ENCODE measurements around the gene ODF2. TPM values are rescaled to one million over a fixed set of nuclear protein-coding genes. Genes with fewer than 3 reads are reported as not detected.

The ODF2 gene
- total RNA-seq, 2 experiments from 2014 or later: 73.6 to 73.7 TPM

DNA sequence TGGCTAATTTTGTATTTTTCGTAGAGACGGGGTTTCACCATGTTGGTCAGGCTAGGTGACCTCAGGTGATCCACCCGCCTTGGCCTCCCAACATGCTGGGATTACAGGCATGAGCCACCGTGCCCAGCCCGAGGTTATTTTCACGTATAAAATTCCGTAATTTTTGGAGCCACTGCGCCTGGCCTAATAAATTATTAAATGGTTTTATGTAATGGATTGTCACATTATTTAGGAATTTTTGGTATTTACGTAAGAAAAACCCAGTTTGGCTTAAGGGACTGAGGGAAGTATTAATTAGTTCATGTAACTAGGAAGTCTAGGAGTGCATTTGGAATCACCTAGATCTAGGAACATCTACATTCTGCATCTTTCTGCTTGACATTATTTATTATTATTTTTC is 57.0 kb downstream of the ODF2 start:
- Mint-ChIP-seq H3K4me3 (no peak overlapping the region), H3K27ac (no peak overlapping the region), H3K9me3 (no peaks in the 10 kb centered on the region), H3K36me3 (ENCODE audit: low read depth) (peaks cover 27% of the 10 kb centered on the region), H3K27me3 (ENCODE audit: low read depth) (no peaks in the 10 kb centered on the region), H3K4me1 (ENCODE audit: low read depth) (peaks cover 17% of the 10 kb centered on the region)
- no peak for DNase-seq
- intact Hi-C loops (cut with micrococcal nuclease): no loop called here
- CTCF ChIA-PET: interaction anchor here (0.9 kb wide), 1 partner anchor 74 kb away, joined by 5 read pairs; no protein-coding TSS in a partner anchor

DNA sequence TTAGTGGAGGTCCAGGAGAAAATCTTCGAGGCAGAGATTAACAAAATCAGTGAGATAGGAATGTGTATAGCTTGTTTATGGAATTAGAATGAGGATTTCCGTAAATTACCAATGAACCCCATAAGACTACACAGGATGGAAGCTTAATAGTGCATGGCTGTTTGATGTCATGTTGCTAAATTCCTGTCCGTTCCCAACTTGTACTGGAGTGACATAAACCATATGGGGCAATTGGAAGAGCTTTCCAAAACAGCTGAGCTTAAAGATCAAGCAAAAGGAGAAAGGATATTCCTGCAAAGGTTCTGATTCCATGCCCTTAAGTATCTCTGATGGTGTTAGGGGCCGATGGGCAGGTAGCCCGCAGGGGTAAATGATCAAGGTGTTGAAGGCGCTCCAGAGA is 66.2 kb downstream of the ODF2 start:
- intact Hi-C loops (cut with micrococcal nuclease): no loop called here
- Mint-ChIP-seq H3K27me3 (ENCODE audit: low read depth) (no peaks in the 10 kb centered on the region), H3K27ac (no peak overlapping the region), H3K9me3 (no peaks in the 10 kb centered on the region), H3K36me3 (ENCODE audit: low read depth) (peaks cover 33% of the 10 kb centered on the region), H3K4me1 (ENCODE audit: low read depth) (peaks cover 3% of the 10 kb centered on the region), H3K4me3 (no peak overlapping the region)
- no peak for DNase-seq
- CTCF ChIA-PET: interaction anchor here (0.6 to 0.7 kb wide), 2 partner anchors 83 to 339 kb away, joined by 3 read pairs; no protein-coding TSS in a partner anchor

- CTCF ChIA-PET: no interaction called here
- H3K36me3 Mint-ChIP-seq (ENCODE audit: low read depth): peaks cover 22% of the 10 kb centered on the region
- H3K9me3 Mint-ChIP-seq: no peaks in the 10 kb centered on the region
- no peak for DNase-seq
- no peak overlapping the region for H3K4me3 Mint-ChIP-seq
- no peaks in the 10 kb centered on the region for H3K27me3 Mint-ChIP-seq (ENCODE audit: low read depth)
- H3K4me1 Mint-ChIP-seq (ENCODE audit: low read depth): no peaks in the 10 kb centered on the region
- intact Hi-C loops (cut with micrococcal nuclease): no loop called here
- no peak overlapping the region for H3K27ac Mint-ChIP-seq
Measured at GRCh38 chr9:128523199-128523925, 67.6 kb downstream of the ODF2 start.

DNA sequence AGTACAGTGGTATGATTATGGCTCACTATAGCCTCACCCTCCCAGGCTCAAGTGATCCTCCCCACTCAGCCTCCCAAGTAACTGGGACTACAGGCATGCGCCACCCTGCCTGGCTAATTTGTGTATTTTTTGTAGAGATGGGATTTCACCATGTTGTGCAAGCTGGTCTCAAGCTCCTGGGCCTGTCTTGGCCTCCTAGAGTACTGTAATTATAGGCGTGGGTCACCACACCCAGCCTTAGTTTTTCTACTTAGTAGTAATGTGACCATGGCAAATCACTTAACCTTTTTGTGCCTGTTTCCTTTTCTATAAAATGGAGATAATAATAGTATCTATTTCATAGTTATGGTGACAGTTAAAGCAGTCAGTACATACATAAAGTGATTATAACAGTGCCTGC is 70.9 kb downstream of the ODF2 start:
- Mint-ChIP-seq H3K27me3 (ENCODE audit: low read depth) (no peaks in the 10 kb centered on the region), H3K4me1 (ENCODE audit: low read depth) (no peaks in the 10 kb centered on the region), H3K36me3 (ENCODE audit: low read depth) (peaks cover 22% of the 10 kb centered on the region), H3K27ac (no peak overlapping the region), H3K4me3 (no peak overlapping the region), H3K9me3 (no peaks in the 10 kb centered on the region)
- no peak for DNase-seq
- intact Hi-C loops (cut with micrococcal nuclease): no loop called here
- CTCF ChIA-PET: interaction anchor here (0.6 kb wide), 1 partner anchor 107 kb away, joined by 3 read pairs; no protein-coding TSS in a partner anchor

- peaks cover 22% of the 10 kb centered on the region for H3K36me3 Mint-ChIP-seq (ENCODE audit: low read depth)
- DNase-seq: no peak
- H3K4me3 Mint-ChIP-seq: no peak overlapping the region
- H3K4me1 Mint-ChIP-seq (ENCODE audit: low read depth): no peaks in the 10 kb centered on the region
- no peak overlapping the region for H3K27ac Mint-ChIP-seq
- intact Hi-C loops (cut with micrococcal nuclease): no loop called here
- H3K27me3 Mint-ChIP-seq (ENCODE audit: low read depth): no peaks in the 10 kb centered on the region
- CTCF ChIA-PET: interaction anchor here (0.6 kb wide), 1 partner anchor 33 kb away, joined by 4 read pairs; no protein-coding TSS in a partner anchor
- H3K9me3 Mint-ChIP-seq: no peaks in the 10 kb centered on the region
Measured at GRCh38 chr9:128528445-128529160, 72.8 kb downstream of the ODF2 start.

DNA sequence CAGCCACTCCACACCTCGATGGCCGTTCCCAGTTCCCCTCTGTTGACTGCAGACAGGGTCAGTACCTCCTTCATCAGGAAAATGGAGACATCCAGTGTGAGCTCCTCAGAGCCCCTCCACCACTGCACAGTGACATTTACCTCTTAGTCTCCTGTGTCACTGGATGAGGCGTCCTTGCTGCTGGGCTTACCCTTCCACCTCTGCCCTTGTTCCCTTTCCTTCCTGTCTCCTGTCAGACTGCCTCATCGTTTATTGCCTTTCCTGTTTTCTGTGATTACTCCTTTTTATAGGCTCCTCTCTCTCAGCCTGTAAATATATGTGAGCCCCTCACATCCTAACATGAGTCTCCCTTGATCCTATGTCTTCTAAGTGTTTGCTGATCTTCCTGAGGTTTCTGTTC is 73.4 kb downstream of the ODF2 start:
- no peak overlapping the region for H3K4me3 Mint-ChIP-seq
- no peak overlapping the region for H3K27ac Mint-ChIP-seq
- no peaks in the 10 kb centered on the region for H3K27me3 Mint-ChIP-seq (ENCODE audit: low read depth)
- H3K36me3 Mint-ChIP-seq (ENCODE audit: low read depth): peaks cover 26% of the 10 kb centered on the region
- no peak for DNase-seq
- intact Hi-C loops (cut with micrococcal nuclease): no loop called here
- H3K4me1 Mint-ChIP-seq (ENCODE audit: low read depth): no peaks in the 10 kb centered on the region
- H3K9me3 Mint-ChIP-seq: no peaks in the 10 kb centered on the region
- CTCF ChIA-PET: no interaction called here

GRCh38 chr9:128532581-128532980 is 76.8 kb downstream of the ODF2 start:
- no peaks in the 10 kb centered on the region for H3K27me3 Mint-ChIP-seq (ENCODE audit: low read depth)
- peaks cover 25% of the 10 kb centered on the region for H3K36me3 Mint-ChIP-seq (ENCODE audit: low read depth)
- peak overlapping the region; percentile 44 for H3K27ac Mint-ChIP-seq
- no peaks in the 10 kb centered on the region for H3K4me1 Mint-ChIP-seq (ENCODE audit: low read depth)
- no peak for DNase-seq
- no peaks in the 10 kb centered on the region for H3K9me3 Mint-ChIP-seq
- no peak overlapping the region for H3K4me3 Mint-ChIP-seq
- intact Hi-C loops (cut with micrococcal nuclease): no loop called here
- CTCF ChIA-PET: no interaction called here

- DNase-seq: no peak
- CTCF ChIA-PET: no interaction called here
- no peaks in the 10 kb centered on the region for H3K4me1 Mint-ChIP-seq (ENCODE audit: low read depth)
- H3K9me3 Mint-ChIP-seq: no peaks in the 10 kb centered on the region
- H3K4me3 Mint-ChIP-seq: no peak overlapping the region
- H3K27me3 Mint-ChIP-seq (ENCODE audit: low read depth): no peaks in the 10 kb centered on the region
- intact Hi-C loops (cut with micrococcal nuclease): no loop called here
- peaks cover 23% of the 10 kb centered on the region for H3K36me3 Mint-ChIP-seq (ENCODE audit: low read depth)
- no peak overlapping the region for H3K27ac Mint-ChIP-seq
Measured at GRCh38 chr9:128540634-128541360, 85.0 kb downstream of the ODF2 start.

GRCh38 chr9:128546504-128546903 is 90.7 kb downstream of the ODF2 start:
- Mint-ChIP-seq H3K27me3 (ENCODE audit: low read depth) (no peaks in the 10 kb centered on the region), H3K27ac (no peak overlapping the region), H3K4me3 (no peak overlapping the region), H3K9me3 (no peaks in the 10 kb centered on the region), H3K4me1 (ENCODE audit: low read depth) (peaks cover 22% of the 10 kb centered on the region), H3K36me3 (ENCODE audit: low read depth) (peaks cover 2% of the 10 kb centered on the region)
- no peak for DNase-seq
- intact Hi-C loops (cut with micrococcal nuclease): no loop called here
- CTCF ChIA-PET: no interaction called here

GRCh38 chr9:128548876-128549275 is 93.1 kb downstream of the ODF2 start:
- Mint-ChIP-seq H3K27me3 (ENCODE audit: low read depth) (no peaks in the 10 kb centered on the region), H3K9me3 (no peaks in the 10 kb centered on the region), H3K4me3 (no peak overlapping the region), H3K36me3 (ENCODE audit: low read depth) (no peaks in the 10 kb centered on the region), H3K27ac (no peak overlapping the region), H3K4me1 (ENCODE audit: low read depth) (peaks cover 27% of the 10 kb centered on the region)
- CTCF ChIA-PET: no interaction called here
- no peak for DNase-seq
- intact Hi-C loops (cut with micrococcal nuclease): no loop called here

DNA sequence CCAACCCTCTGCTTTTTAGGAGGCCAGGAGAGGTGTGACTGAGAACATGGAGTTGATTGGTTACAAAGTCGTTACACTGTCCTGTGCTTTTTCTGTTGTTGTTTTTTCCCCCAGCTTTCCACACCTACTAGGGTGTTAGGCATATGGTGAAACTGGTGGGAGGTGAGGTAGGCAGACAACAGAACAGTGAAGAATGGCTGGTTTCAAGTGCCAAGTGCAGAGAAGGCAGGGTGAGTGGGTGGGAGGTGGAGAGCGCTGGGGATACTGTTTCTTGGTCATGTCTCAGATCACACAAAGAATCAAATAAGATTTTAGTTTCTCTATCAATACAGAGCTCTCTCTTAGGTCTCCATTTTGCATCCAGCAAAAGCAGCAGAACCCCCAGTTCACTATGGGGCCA is 94.4 kb downstream of the ODF2 start:
- CTCF ChIA-PET: interaction anchor here (0.6 to 1.1 kb wide), 3 partner anchors 42 to 209 kb away, joined by 3 to 5 read pairs (median 4); no protein-coding TSS in a partner anchor
- H3K4me1 Mint-ChIP-seq (ENCODE audit: low read depth): peaks cover 27% of the 10 kb centered on the region

More for the DNA sequence above, 94.4 kb downstream of the ODF2 start:
- Mint-ChIP-seq H3K27me3 (ENCODE audit: low read depth) (no peaks in the 10 kb centered on the region), H3K36me3 (ENCODE audit: low read depth) (no peaks in the 10 kb centered on the region), H3K9me3 (no peaks in the 10 kb centered on the region), H3K4me3 (no peak overlapping the region), H3K27ac (peak overlapping the region; percentile 46)
- peak; percentile 61 for DNase-seq
- intact Hi-C loops (cut with micrococcal nuclease): loop anchor here (5.0 kb wide), 2 partner anchors 188 to 237 kb away; partner anchors contain the start of gene TBC1D13

Data from activated naive CD4-positive, alpha-beta T cell treated with anti-CD3 and anti-CD28 coated beads for 36 hours (primary cell).